Body of pancreas (tissue), 4 donors: ENCODE results near the gene TYW1B.
"Not testable (repeated sequence)": the region's sequence is repeated elsewhere in the genome, so short reads cannot be mapped to it uniquely, and the experiment has no call there.

ENCODE experiments used
- POLR2A ChIP-seq, 3 donors: fragments of 450-650 bp; IDR thresholded peaks; one replicate each; pipeline ENCODE4 v1.6.1; 2016; ENCODE audit warnings: antibody characterized with exemption in 3 of 3, mild to moderate bottlenecking in 2 of 3
- TF ChIP-seq, protein P1 (sequence below), 7 experiments: fragments of 450-650 bp in 4 of 7; fragments of 200-600 bp in 3 of 7; sonication (generic) in 3 of 7; IDR thresholded peaks; one replicate each; pipeline ENCODE4 v1.5.1; 2016 to 2019; ENCODE audit warnings: antibody characterized with exemption in 7 of 7

- not testable (repeated sequence) for TF ChIP-seq POLR2A (IDR thresholded peaks at IDR 0.05)
- TF ChIP-seq, protein P1, sequence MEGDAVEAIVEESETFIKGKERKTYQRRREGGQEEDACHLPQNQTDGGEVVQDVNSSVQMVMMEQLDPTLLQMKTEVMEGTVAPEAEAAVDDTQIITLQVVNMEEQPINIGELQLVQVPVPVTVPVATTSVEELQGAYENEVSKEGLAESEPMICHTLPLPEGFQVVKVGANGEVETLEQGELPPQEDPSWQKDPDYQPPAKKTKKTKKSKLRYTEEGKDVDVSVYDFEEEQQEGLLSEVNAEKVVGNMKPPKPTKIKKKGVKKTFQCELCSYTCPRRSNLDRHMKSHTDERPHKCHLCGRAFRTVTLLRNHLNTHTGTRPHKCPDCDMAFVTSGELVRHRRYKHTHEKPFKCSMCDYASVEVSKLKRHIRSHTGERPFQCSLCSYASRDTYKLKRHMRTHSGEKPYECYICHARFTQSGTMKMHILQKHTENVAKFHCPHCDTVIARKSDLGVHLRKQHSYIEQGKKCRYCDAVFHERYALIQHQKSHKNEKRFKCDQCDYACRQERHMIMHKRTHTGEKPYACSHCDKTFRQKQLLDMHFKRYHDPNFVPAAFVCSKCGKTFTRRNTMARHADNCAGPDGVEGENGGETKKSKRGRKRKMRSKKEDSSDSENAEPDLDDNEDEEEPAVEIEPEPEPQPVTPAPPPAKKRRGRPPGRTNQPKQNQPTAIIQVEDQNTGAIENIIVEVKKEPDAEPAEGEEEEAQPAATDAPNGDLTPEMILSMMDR (IDR thresholded peaks at IDR 0.05) = not testable (repeated sequence)
Measured at GRCh38 chr7:72601683-72602082, 226.3 kb downstream of the TYW1B start.
